HCT116 (cell line): ENCODE measurements around the gene RAP1A. TPM values are rescaled to one million over a fixed set of nuclear protein-coding genes. Genes with fewer than 3 reads are reported as not detected.
A peak's percentile ranks its signal among the peaks of the same experiment; 100 is the strongest.

Source experiments
- ATAC-seq: fragments of 200-7000 bp; cut with Tn5 transposase; 2 replicates; pipeline ENCODE4 v1.9.1; 2020; ENCODE audit warnings: mild to moderate bottlenecking, moderate library complexity
- BruUV-seq: library from RNA; stranded (reverse); fragments of 400-500 nt; replicated peaks from 2 replicates; lab custom pipeline; 2021; lab: Mats Ljungman, UMichigan
- CTCF ChIA-PET: fragments of 300-600 bp; sonication (Branson Sonifier 250); formaldehyde crosslinking; loops from one replicate; lab custom pipeline; 2021; ENCODE audit warnings: antibody characterized with exemption; lab: Charles Lee
- POLR2A ChIA-PET: fragments of 300-600, 350-600 bp; sonication (Branson Sonifier 250); formaldehyde crosslinking; loops from one replicate; lab custom pipeline; 2021; ENCODE audit warnings: antibody characterized with exemption; lab: Charles Lee
- RAD21 ChIA-PET, 2 experiments: fragments of 300-600 bp; sonication (Branson Sonifier 250); formaldehyde crosslinking; loops; one replicate each; lab custom pipeline; 2023; ENCODE audit warnings: low total read pairs in 2 of 2; ENCODE audit not compliant: uncharacterized antibody in 2 of 2, unreplicated experiment in 2 of 2, low non-redundant PET in 1 of 2; lab: Charles Lee
- DNase-seq: peaks from one replicate; pipeline ENCODE4 v3.0.0-alpha.2; 2010; ENCODE audit warnings: low read depth, low spot score
- H2AFZ ChIP-seq: fragments of 200-600 bp; shearing (Covaris generic), sonication (generic); 2 replicates; pipeline ENCODE4 v1.6.1; 2017; ENCODE audit warnings: low read depth, mixed run types, mixed read lengths, antibody characterized with exemption, low read length; ENCODE audit not compliant: poor library complexity, severe bottlenecking
- H3K27ac ChIP-seq: 2 replicates; pipeline ENCODE4 v1.5.1; 2012; ENCODE audit warnings: low read depth, low read length
- H3K27me3 ChIP-seq: fragments of 200-600 bp; sonication (generic); 2 replicates; pipeline ENCODE4 v1.6.1; 2016; ENCODE audit warnings: mixed run types, low read length, mixed read lengths; ENCODE audit not compliant: insufficient read depth
- H3K36me3 ChIP-seq, 2 experiments: fragments of 200-500 bp in 1 of 2; fragments of 200-600 bp in 1 of 2; sonication (Bioruptor generic) in 1 of 2; sonication (generic) in 1 of 2; 2 replicates each; pipeline versions ENCODE4 v1.5.1 to v1.6.1; 2014 to 2016; ENCODE audit warnings: low read length in 2 of 2, inconsistent platforms in 1 of 2, mixed read lengths in 1 of 2, mixed run types in 1 of 2; ENCODE audit not compliant: insufficient read depth in 2 of 2, control insufficient read depth in 1 of 2
- H3K4me1 ChIP-seq, 2 experiments: fragments of 200-600 bp in 1 of 2; sonication (generic) in 1 of 2; 2 replicates each; pipeline versions ENCODE4 v1.5.1 to v1.6.1; 2012 to 2017; ENCODE audit warnings: low read length in 2 of 2, inconsistent platforms in 1 of 2, mild to moderate bottlenecking in 1 of 2, mixed read lengths in 1 of 2, mixed run types in 1 of 2, moderate library complexity in 1 of 2; ENCODE audit not compliant: insufficient read depth in 2 of 2, control insufficient read depth in 1 of 2
- H3K4me2 ChIP-seq: fragments of 200-600 bp; sonication (generic); 2 replicates; pipeline ENCODE4 v1.6.1; 2017; ENCODE audit warnings: mixed run types, low read length, mixed read lengths
- H3K4me3 ChIP-seq, 2 experiments: fragments of 200-600 bp in 1 of 2; sonication (generic) in 1 of 2; replicated peaks in 1 of 2; 2 replicates each; pipeline ENCODE4 v1.5.1; 2011 to 2016; ENCODE audit warnings: low read length in 2 of 2, control low read depth in 1 of 2, low read depth in 1 of 2, mild to moderate bottlenecking in 1 of 2, mixed read lengths in 1 of 2, mixed run types in 1 of 2
- H3K79me2 ChIP-seq: fragments of 200-600 bp; sonication (generic); 2 replicates; pipeline ENCODE4 v1.6.1; 2017; ENCODE audit warnings: mild to moderate bottlenecking, mixed run types, low read length, moderate library complexity, mixed read lengths; ENCODE audit not compliant: insufficient read depth
- H3K9ac ChIP-seq: fragments of 200-600 bp; sonication (generic); 2 replicates; pipeline ENCODE4 v1.6.1; 2016; ENCODE audit warnings: low read length, mixed read lengths
- H3K9me2 ChIP-seq: fragments of 200-600 bp; sonication (generic), shearing (Covaris generic); 2 replicates; pipeline ENCODE4 v1.6.1; 2017; ENCODE audit warnings: mixed run types, mild to moderate bottlenecking, moderate library complexity; ENCODE audit not compliant: insufficient read depth
- H3K9me3 ChIP-seq, 2 experiments: fragments of 200-500 bp in 1 of 2; fragments of 200-600 bp in 1 of 2; sonication (Bioruptor generic) in 1 of 2; sonication (generic) in 1 of 2; 2 replicates each; pipeline ENCODE4 v1.6.1; 2014 to 2017; ENCODE audit warnings: low read length in 2 of 2, mixed read lengths in 2 of 2, inconsistent platforms in 1 of 2, low read depth in 1 of 2, mild to moderate bottlenecking in 1 of 2, mixed run types in 1 of 2, moderate library complexity in 1 of 2; ENCODE audit not compliant: control insufficient read depth in 1 of 2, insufficient read depth in 1 of 2
- H4K20me1 ChIP-seq: fragments of 200-600 bp; sonication (generic), shearing (Covaris generic); 2 replicates; pipeline ENCODE4 v1.6.1; 2017; ENCODE audit warnings: mixed run types, mild to moderate bottlenecking, moderate library complexity; ENCODE audit not compliant: insufficient read depth
- CEBPB ChIP-seq: IDR thresholded peaks from 2 replicates; pipeline ENCODE4 v1.6.1; 2012; ENCODE audit warnings: low read depth
- JUND ChIP-seq: IDR thresholded peaks from 2 replicates; pipeline ENCODE4 v1.6.1; 2012
- POLR2AphosphoS5 ChIP-seq: IDR thresholded peaks from 2 replicates; pipeline ENCODE4 v1.6.1; 2011; ENCODE audit warnings: mild to moderate bottlenecking, low read depth, low read length, moderate library complexity
- TCF7L2 ChIP-seq: IDR thresholded peaks from 2 replicates; pipeline ENCODE4 v1.7.0; 2011; ENCODE audit warnings: borderline replicate concordance, inconsistent platforms; ENCODE audit not compliant: insufficient read depth, insufficient read length; ENCODE audit errors: extremely low read depth
- ZFX ChIP-seq: fragments of 450-650 bp; IDR thresholded peaks from 2 replicates; pipeline ENCODE4 v1.6.1; 2017
- intact Hi-C: fragments of 100-400 bp; cut with micrococcal nuclease; formaldehyde crosslinking; loops from 2 replicates; pipeline ENCODE4 v1.10.0; 2022
- total RNA-seq: library from RNA; stranded (reverse); gene quantifications from one replicate; pipeline ENCODE4 v1.2.1, GENCODE V29; 2021; ENCODE audit not compliant: unreplicated experiment
- TF ChIP-seq, protein P1 (sequence below): IDR thresholded peaks from 2 replicates; pipeline ENCODE4 v1.6.1; 2012

RAP1A gene
- total RNA-seq, 1 experiment from 2014 or later: 46.2 TPM

DNA sequence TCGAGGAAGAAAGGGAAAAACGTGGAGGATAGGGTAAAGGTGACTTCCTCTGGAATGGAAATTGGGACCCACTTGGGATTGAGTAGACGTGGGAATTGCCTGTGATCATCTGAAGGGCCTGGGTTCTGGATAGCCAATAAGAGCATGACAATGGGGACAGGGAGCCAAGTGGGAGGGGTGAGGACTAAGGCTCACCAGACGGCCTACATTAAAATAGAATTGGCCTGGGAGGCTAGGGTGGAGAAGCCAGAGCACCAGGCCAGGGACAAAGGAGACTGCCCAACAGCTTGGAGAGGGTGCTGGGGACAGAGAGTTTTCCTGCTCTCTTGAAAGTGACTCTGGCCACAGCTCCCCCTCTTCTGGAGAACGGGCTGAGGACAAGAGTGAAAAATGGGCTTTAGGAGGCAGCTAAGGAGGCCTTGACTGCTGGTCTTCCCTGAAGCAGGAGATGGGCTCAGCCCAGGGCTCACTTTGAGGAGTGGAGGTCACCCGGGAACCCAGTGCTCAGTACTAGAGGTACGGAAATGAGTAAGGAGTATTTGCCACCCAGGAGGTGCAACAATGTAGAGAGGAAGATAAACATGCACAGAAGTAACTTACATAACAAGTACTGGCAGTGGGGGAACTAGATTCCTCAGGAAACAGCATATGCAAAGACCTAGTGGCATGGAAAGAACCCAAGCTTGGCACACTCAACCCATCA lies 100.8 kb downstream of the RAP1A start (continued):
- TF ChIP-seq, protein P1, sequence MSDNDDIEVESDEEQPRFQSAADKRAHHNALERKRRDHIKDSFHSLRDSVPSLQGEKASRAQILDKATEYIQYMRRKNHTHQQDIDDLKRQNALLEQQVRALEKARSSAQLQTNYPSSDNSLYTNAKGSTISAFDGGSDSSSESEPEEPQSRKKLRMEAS: no peak
- TF ChIP-seq CEBPB (no peak), ZFX (no peak), JUND (no peak)
- TF ChIP-seq, all 23 proteins: peak for 0

- Histone ChIP-seq H4K20me1 (no peaks in the 10 kb centered on the region), H3K27me3 (no peaks in the 10 kb centered on the region), H3K4me2 (no peak overlapping the region), H3K4me3 (no peak overlapping the region), H3K27ac (no peak overlapping the region), H3K4me1 (no peaks in the 10 kb centered on the region), H3K9ac (no peak overlapping the region), H3K9me2 (no peaks in the 10 kb centered on the region), H3K36me3 (no peaks in the 10 kb centered on the region), H3K79me2 (no peaks in the 10 kb centered on the region), H2AFZ (no peak overlapping the region), H3K9me3 (no peaks in the 10 kb centered on the region)
- POLR2A ChIA-PET: no interaction called here
- CTCF ChIA-PET: no interaction called here
- TF ChIP-seq POLR2AphosphoS5 (0 out of 2 replicates have a peak, but pooled peaks have one; percentile 7), TCF7L2 (no peak)
- intact Hi-C loops: no loop called here
- RAD21 ChIA-PET: no interaction called here
- no TSS peak for BruUV-seq
- no peak for ATAC-seq
- DNase-seq: no peak
These were observed 101.6 kb downstream of the RAP1A start for GRCh38 chr1:111720977-111721786.
